ENCODE data around the gene ALPK1.
"Not testable (repeated sequence)": the region's sequence is repeated elsewhere in the genome, so short reads cannot be mapped to it uniquely, and the experiment has no call there.

ALPK1 gene

DNA sequence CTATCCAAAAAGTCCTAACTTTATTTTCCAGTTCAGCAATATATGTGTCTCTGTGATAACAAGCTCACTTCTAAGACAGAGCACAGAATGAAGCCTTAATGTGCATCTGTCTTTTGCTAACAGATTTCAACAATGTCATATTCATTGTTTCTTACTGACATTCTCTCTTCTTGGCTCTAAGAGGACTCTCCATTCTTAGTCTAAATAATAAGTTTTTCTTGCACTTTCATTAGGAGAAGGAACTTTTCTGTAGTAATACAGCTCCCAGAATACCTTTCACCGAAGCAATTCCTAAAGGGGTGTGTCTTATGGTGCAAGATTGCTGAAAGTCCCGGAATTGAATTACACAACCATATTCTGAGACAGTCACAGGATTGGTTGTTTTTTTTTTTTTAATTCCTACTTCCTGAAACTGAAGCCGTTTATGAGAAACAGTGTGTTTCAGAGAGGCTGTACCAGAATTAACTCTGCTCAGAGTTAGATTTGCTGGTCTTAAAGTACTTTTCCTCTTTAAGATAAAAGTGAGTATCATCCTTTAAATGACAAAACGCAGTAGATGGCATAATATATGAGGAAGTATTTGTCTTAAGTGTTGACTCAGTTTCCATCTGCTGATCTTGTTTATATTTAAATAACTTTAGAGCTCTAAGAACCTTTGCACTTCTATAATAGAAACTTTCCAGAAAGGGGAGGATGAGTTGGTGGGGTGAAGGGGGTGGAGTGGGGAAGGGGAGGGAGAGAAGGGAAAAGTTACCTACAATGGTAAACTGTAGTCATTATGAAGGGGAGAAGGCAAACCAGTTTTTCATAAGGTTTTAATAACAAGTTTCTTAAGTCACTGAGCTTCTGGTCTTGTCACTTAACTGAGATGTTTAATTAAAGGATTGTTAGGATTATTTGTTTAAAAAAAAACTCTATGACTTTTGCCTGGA lies at the start of gene ALPK1:
ALPK1 (plus strand) TSS at position 421 of the 932 bp plus-strand sequence.
- peak; percentile 77 for DNase-seq (ENCODE audit: low read depth)

- DNase-seq (ENCODE audit: low read depth) = no peak
Observed at GRCh38 chr4:112251019-112251643, 46.0 kb upstream of the ALPK1 start.

DNA sequence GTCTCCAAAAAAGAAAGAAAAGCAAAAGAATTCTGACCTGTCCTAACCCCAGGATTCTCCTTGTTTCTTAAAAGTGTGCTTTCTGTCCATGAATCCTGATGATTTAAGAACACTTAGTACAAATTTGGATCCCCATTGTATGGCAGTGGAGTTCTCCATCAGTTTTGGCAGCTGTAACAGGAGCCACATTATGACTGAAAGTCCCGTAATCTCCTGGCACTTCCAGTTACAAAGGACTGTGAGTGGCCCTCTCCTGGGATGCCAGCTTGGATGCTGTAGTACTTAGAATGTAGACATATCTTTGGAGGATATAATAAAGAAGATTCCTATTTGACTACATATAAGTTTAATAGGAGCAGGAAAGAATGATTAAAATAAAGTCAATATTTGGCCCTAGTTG lies 44.9 kb upstream of the ALPK1 start:
- DNase-seq (ENCODE audit: low read depth) = no peak

- no peak for DNase-seq (ENCODE audit: low read depth)
Observed at GRCh38 chr4:112253382-112254000, 43.7 kb upstream of the ALPK1 start.

DNA sequence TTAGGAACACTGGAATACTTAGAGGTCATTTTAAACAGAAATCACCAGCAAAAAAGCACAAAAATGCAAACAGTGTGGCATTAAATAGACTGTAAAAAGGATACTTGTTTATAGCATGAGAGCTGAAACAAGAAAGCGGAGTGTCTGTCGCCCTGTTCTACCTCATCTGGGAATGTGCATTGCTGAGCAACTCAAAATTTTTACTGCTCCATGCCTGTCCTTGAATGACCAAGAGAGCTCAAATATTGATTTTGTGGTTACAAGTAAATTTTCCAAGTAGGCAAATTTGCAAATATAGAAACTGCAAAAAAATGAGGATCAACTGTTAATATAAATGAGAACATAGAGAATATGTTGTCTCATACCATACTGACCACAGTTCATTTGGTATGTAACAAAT lies 40.1 kb upstream of the ALPK1 start:
- no peak for DNase-seq (ENCODE audit: low read depth)

GRCh38 chr4:112266823-112267222 lies 30.3 kb upstream of the ALPK1 start:
- no peak for DNase-seq (ENCODE audit: low read depth)

GRCh38 chr4:112270051-112270450 lies 27.1 kb upstream of the ALPK1 start:
- no peak for DNase-seq (ENCODE audit: low read depth)

DNA sequence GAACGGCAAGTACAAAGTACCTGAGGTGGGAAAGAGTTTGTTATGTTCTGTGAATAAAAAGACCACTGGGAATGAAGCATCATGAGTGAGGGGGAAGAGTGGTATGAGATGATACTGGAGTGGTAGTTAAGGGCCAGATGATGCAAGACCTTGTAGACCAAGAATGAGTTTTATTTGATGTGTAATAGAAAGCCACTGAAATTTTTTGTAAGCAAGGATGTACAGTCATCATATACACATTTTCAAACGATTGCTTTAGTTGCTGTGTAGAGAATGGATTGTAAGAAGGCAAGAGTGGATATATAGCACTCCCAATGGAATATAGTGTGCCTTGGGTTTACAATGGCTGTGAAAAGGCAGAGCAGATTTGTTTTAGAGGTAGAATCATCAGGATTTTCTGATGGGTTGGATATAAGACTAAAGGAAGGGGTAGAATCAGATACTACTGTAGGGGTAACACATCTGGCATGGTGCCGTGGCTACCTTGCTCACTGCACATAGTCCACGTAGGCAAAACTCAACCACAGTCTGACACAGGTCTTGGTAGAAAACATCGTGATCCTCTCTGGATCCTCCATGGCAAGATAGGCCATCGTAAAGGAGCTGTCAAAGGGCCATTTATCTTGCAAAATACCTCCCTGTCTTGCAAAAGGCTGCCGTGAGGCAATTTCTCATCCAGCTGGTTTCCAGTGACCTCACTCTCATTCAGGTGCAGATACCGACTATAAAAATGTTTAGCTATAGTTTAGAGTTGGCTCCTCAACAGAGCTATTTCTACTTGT lies 26.3 kb upstream of the ALPK1 start:
- peak; percentile 43 for DNase-seq (ENCODE audit: low read depth)

- DNase-seq (ENCODE audit: low read depth) = no peak
Observed at GRCh38 chr4:112272292-112272691, 24.9 kb upstream of the ALPK1 start.

DNA sequence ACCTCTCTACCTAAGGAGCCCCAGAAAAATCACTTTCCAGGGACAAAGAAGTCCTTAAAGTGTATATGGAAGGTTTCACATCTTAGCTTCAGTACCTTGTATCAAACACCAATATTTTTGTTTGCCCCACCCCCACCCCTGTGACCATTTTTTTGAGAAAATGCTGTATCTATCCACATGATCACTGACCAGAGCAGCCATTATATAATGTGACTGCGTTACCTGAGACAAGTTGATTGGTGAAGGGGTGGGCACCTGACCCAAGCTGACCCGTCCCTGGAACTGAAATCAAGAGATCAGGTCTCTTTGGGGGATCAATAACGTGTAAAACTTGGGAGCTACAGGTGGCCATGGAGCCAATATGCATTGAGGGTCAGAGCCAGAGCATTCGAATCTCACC lies 22.2 kb upstream of the ALPK1 start:
- no peak for DNase-seq (ENCODE audit: low read depth)

GRCh38 chr4:112276113-112276512 lies 21.1 kb upstream of the ALPK1 start:
- DNase-seq (ENCODE audit: low read depth) = no peak

DNA sequence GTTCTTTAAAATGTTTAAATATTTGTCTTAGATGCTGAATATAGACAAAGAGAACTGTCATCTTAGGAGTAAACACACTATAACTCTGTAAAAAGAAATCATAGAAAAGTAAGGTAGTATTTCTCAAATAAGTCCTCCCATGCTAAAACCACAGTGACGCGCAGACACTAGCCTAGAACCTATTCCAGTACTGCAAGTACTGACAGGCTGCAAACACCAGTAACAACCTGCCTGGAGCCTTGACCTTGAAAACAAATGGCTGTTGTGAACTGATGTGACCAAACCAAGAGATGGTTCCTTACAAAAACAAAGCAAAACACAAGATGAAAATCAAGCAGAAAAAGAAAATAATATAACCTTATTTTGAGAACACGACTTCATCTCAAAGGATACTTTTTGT lies 19.9 kb upstream of the ALPK1 start:
- no peak for DNase-seq (ENCODE audit: low read depth)

DNA sequence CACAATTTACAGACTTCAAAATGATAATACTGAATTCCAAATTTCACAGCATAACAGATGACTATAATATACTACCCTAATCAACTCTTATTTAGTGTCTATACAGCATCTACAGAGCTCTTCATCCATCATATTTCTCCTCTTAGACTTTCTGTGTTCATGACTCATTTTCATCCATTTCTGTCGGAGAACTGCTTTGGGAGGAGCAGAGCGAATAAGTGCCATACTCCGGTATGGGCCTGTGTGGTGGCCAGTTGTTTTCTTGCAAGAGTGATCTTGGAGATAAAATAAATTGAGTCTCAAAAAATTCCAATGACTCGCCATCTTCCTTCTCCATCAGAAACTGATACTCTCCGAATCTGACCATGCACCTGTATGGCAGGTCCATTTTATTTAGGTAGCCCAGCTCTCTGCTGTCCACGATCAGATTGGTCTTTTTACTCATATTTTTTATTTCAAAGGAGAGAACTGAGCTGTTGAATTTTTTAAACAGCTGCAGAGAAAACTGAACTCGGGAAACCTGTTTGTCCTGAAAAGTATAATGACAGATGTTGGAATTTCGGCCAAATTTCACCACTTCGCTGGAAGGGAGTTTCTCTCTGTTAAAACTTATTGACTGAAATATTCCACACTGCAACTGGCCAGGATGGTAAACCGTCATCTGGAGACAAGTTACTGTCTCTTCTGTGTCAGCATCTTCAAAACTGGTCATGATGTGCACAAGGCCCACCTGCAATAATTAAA lies 19.3 kb upstream of the ALPK1 start:
- no peak for DNase-seq (ENCODE audit: low read depth)

DNA sequence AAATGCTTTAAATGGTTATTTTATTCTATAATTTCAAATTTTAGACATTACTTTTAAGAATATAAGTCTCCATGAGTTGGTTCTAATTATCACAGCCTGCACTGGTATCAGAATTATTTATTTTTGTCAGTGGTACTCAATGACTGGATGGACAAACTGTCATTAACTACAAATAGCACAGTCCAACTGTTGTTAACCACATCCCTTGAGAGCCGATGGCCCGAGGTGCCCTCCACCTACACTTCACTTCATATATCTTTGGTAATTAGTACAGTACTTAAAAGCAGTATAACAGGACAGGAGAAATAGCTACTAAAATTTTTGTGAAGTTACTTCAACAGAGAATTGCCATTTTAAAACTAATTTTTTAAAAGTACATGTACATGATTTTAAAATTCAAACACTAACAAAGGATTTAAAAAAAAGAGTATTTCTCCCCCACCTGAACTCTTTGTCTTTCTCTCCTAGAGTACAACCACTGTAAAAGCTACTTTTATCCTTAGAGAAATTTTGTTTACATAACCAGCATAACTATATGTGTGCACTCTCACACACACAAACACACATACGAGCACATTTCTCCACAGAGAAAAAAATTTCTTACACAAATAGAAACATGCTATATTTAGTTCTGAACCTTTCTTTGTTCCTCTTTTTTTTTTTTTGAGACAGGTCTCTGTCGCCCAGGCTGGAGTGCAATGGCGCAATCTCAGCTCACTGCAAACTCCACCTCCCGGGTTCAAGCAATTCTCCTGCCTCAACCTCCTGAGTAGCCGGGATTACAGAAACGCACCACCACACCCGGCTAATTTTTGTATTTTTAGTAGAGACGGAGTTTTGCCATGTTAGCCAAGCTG lies 17.9 kb upstream of the ALPK1 start:
- DNase-seq (ENCODE audit: low read depth) = no peak

DNA sequence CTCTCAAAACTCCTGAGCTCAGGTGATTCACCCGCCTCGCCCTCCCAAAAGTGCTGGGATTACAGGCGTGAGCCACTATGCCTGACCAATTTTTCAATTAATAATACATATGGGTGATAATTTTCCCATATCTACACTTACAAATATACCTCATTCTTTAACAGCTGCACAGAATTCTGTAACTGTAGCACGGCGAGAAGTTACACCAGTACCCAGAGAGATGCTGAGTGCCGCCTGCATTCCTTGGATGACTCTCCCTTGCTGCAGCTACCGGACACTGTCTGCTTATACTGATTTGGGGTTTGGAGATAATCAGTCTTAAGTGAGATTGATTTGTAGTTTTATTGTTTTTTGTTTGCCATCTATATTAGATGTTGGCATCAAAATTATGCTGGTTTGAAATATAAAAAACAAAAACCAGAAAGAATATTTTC lies 17.3 kb upstream of the ALPK1 start:
- DNase-seq (ENCODE audit: low read depth) = no peak

GRCh38 chr4:112280386-112281056 lies 16.6 kb upstream of the ALPK1 start:
- no peak for DNase-seq (ENCODE audit: low read depth)

DNA sequence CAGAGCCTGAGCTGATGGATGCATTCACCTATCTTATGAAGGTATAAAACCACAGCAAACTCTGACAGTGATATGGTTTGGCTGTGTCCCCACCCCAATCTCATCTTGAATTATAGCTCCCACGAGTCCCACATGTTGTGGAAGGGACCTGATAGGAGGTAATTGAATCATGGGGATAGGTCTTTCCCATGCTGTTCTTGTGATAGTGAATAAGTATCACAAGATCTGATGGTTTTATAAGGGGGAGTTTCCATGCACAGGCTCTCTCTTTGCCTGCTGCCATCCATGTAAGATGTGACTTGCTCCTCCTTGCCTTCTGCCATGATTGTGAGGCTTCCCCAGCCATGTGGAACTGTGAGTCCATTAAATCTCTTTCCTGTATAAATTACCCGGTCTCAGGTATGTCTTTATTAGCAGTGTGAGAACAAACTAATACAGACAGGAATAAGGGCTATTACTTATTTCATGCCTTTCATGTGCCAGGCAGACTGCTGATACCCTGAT lies 15.2 kb upstream of the ALPK1 start:
- not testable (repeated sequence) for DNase-seq (ENCODE audit: low read depth)

GRCh38 chr4:112282860-112283667 lies 14.1 kb upstream of the ALPK1 start:
- DNase-seq (ENCODE audit: low read depth) = no peak

- no peak for DNase-seq (ENCODE audit: low read depth)
Observed at GRCh38 chr4:112284166-112284565, 13.0 kb upstream of the ALPK1 start.
